ENCODE data around the gene CCT2.

Gene CCT2

DNA sequence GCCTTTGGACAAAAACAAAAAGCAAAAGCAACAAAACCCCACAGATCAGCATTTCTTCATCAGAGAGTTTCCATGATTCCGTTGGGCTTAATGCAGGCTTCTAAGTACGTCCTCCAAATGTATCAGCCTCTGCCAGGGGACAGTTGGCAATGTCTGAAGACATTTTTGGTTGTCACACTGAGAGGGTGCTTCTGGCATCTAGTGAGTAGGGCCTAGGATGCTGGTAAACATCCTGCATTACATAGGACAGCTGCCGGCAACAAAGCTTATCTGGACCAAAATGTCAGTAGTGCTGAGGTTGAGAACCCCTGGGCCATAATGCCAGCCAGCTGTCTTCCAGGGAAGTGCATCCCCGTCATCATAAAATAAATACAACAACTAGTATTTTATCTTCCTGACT lies 34.8 kb downstream of the CCT2 start:
- Histone ChIP-seq H3K79me2 (ENCODE audit: insufficient read depth, low read length) (no peaks in the 10 kb centered on the region), H2AFZ (ENCODE audit: low read length) (no peak overlapping the region)
- no peak for TF ChIP-seq EZH2phosphoT487 (IDR thresholded peaks at IDR 0.05; ENCODE audit: borderline replicate concordance)
- TF ChIP-seq, protein P1, sequence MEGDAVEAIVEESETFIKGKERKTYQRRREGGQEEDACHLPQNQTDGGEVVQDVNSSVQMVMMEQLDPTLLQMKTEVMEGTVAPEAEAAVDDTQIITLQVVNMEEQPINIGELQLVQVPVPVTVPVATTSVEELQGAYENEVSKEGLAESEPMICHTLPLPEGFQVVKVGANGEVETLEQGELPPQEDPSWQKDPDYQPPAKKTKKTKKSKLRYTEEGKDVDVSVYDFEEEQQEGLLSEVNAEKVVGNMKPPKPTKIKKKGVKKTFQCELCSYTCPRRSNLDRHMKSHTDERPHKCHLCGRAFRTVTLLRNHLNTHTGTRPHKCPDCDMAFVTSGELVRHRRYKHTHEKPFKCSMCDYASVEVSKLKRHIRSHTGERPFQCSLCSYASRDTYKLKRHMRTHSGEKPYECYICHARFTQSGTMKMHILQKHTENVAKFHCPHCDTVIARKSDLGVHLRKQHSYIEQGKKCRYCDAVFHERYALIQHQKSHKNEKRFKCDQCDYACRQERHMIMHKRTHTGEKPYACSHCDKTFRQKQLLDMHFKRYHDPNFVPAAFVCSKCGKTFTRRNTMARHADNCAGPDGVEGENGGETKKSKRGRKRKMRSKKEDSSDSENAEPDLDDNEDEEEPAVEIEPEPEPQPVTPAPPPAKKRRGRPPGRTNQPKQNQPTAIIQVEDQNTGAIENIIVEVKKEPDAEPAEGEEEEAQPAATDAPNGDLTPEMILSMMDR (conservative IDR thresholded peaks at IDR 0.05; ENCODE audit: low read length) = no peak

DNA sequence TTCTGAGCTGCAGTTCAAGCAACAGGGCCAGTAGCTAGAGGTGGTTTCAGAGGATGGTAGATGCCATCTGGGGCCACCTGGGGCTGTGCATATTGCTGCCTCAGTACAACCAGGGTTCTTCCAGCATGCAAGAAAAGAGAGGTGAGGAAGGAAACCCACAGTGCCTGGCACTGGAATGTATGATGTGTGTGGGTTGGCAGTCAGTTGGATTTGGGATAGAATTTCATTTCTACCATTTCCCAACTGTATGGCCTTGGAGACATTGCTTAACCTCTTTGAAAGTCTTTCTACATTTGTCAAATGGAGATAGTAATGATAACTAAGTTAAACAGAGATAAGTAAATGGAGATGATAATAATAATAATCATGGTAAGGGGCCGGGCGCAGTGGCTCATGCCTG lies 35.7 kb downstream of the CCT2 start:
- H3K79me2 ChIP-seq (ENCODE audit: insufficient read depth, low read length) = no peaks in the 10 kb centered on the region
- no peaks in the 10 kb centered on the region for H3K36me3 ChIP-seq (ENCODE audit: insufficient read depth, low read length)
- no peaks in the 10 kb centered on the region for H3K4me1 ChIP-seq (ENCODE audit: insufficient read depth, low read length, poor library complexity, severe bottlenecking)
- H3K4me2 ChIP-seq (ENCODE audit: low read depth, low read length, poor library complexity, severe bottlenecking) = no peak overlapping the region
- H3K4me3 ChIP-seq (ENCODE audit: low read length, poor library complexity, severe bottlenecking) = no peak overlapping the region
- H3K9ac ChIP-seq (ENCODE audit: low read depth, low read length, poor library complexity, severe bottlenecking) = no peak overlapping the region
- no peaks in the 10 kb centered on the region for H4K20me1 ChIP-seq (ENCODE audit: insufficient read depth, low read length, poor library complexity, severe bottlenecking)
- no peak for TF ChIP-seq EZH2phosphoT487 (IDR thresholded peaks at IDR 0.05; ENCODE audit: borderline replicate concordance)
- TF ChIP-seq, protein P1 (conservative IDR thresholded peaks at IDR 0.05; ENCODE audit: low read length) = no peak
- H3F3A ChIP-seq (ENCODE audit: low read depth) = no peaks in the 10 kb centered on the region
- no peaks in the 10 kb centered on the region for H3K27me3 ChIP-seq (ENCODE audit: insufficient read depth, low read length, poor library complexity, severe bottlenecking)
- no peaks in the 10 kb centered on the region for H3K9me3 ChIP-seq (ENCODE audit: insufficient read depth, low read depth, low read length)
- H2AFZ ChIP-seq (ENCODE audit: low read length) = no peak overlapping the region
- H3K9me2 ChIP-seq (replicated peaks; ENCODE audit: low read depth, low read length) = no peaks in the 10 kb centered on the region

More for the DNA sequence above, 34.8 kb downstream of the CCT2 start:
- no peaks in the 10 kb centered on the region for H3K9me3 ChIP-seq (ENCODE audit: insufficient read depth, low read depth, low read length)
- no peaks in the 10 kb centered on the region for H4K20me1 ChIP-seq (ENCODE audit: insufficient read depth, low read length, poor library complexity, severe bottlenecking)
- no peak overlapping the region for H3K4me3 ChIP-seq (ENCODE audit: low read length, poor library complexity, severe bottlenecking)
- no peaks in the 10 kb centered on the region for H3F3A ChIP-seq (ENCODE audit: low read depth)
- H3K4me1 ChIP-seq (ENCODE audit: insufficient read depth, low read length, poor library complexity, severe bottlenecking) = no peaks in the 10 kb centered on the region
- no peak overlapping the region for H3K4me2 ChIP-seq (ENCODE audit: low read depth, low read length, poor library complexity, severe bottlenecking)
- no peaks in the 10 kb centered on the region for H3K27me3 ChIP-seq (ENCODE audit: insufficient read depth, low read length, poor library complexity, severe bottlenecking)
- no peaks in the 10 kb centered on the region for H3K36me3 ChIP-seq (ENCODE audit: insufficient read depth, low read length)
- H3K9ac ChIP-seq (ENCODE audit: low read depth, low read length, poor library complexity, severe bottlenecking) = no peak overlapping the region
- H3K9me2 ChIP-seq (replicated peaks; ENCODE audit: low read depth, low read length) = no peaks in the 10 kb centered on the region

DNA sequence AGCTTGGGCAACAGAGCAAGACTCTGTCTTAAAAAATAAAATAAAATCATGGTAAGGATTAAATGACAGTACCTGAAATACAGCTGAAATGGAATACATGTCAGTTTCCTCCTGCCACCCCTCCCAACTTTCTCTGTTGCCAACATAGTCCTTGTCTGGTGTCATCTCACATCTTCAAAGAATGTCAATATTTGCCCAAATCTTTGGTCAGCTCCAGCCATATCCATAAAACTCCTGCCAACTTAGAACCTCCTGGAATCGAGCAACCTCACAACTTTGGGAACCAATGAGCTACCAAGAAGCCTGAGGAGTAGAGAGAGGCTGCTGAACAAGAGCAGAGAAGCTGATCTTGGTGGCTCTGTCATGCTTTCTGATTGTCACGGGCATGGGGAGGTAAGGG lies 36.3 kb downstream of the CCT2 start:
- Histone ChIP-seq H3K4me1 (ENCODE audit: insufficient read depth, low read length, poor library complexity, severe bottlenecking) (no peaks in the 10 kb centered on the region), H3K27me3 (ENCODE audit: insufficient read depth, low read length, poor library complexity, severe bottlenecking) (no peaks in the 10 kb centered on the region), H3K79me2 (ENCODE audit: insufficient read depth, low read length) (no peaks in the 10 kb centered on the region), H4K20me1 (ENCODE audit: insufficient read depth, low read length, poor library complexity, severe bottlenecking) (no peaks in the 10 kb centered on the region), H3K9me3 (ENCODE audit: insufficient read depth, low read depth, low read length) (no peaks in the 10 kb centered on the region), H3K9ac (ENCODE audit: low read depth, low read length, poor library complexity, severe bottlenecking) (no peak overlapping the region), H2AFZ (ENCODE audit: low read length) (no peak overlapping the region), H3F3A (ENCODE audit: low read depth) (no peaks in the 10 kb centered on the region), H3K9me2 (replicated peaks; ENCODE audit: low read depth, low read length) (no peaks in the 10 kb centered on the region), H3K4me2 (ENCODE audit: low read depth, low read length, poor library complexity, severe bottlenecking) (no peak overlapping the region), H3K36me3 (ENCODE audit: insufficient read depth, low read length) (no peaks in the 10 kb centered on the region), H3K4me3 (ENCODE audit: low read length, poor library complexity, severe bottlenecking) (no peak overlapping the region)
- TF ChIP-seq, protein P1 (conservative IDR thresholded peaks at IDR 0.05; ENCODE audit: low read length) = no peak
- TF ChIP-seq EZH2phosphoT487 (IDR thresholded peaks at IDR 0.05; ENCODE audit: borderline replicate concordance) = no peak
